Activated T-cell treated with anti-CD3 and anti-CD28 coated beads, Interleukin-2, amount 50 U/mL, for 4 hours (primary cell): ENCODE data around the gene SLC38A1. TPM values are rescaled to one million over a fixed set of nuclear protein-coding genes. Genes with fewer than 3 reads are reported as not detected.

Experiments used
- ATAC-seq, 2 donors: fragments of 200-7000 bp; cut with Tn5 transposase; one replicate each; pipeline ENCODE4 v1.10.0; 2021
- DNase-seq: peaks from one replicate; pipeline ENCODE4 v3.0.0-alpha.2; 2020
- H3K27me3 Mint-ChIP-seq: one replicate; pipeline ENCODE4 v1.8.0; 2021; ENCODE audit warnings: low read depth, mixed read lengths
- H3K36me3 Mint-ChIP-seq: one replicate; pipeline ENCODE4 v1.8.0; 2022; ENCODE audit warnings: mixed read lengths; ENCODE audit not compliant: insufficient read depth
- H3K4me1 Mint-ChIP-seq: one replicate; pipeline ENCODE4 v1.8.0; 2021; ENCODE audit warnings: low read depth, mixed read lengths
- H3K4me3 Mint-ChIP-seq: one replicate; pipeline ENCODE4 v1.8.0; 2021; ENCODE audit warnings: mild to moderate bottlenecking, moderate library complexity, mixed read lengths
- H3K9me3 Mint-ChIP-seq: one replicate; pipeline ENCODE4 v1.8.0; 2021; ENCODE audit warnings: mixed read lengths
- total RNA-seq, 3 donors: library from RNA; stranded (reverse); gene quantifications; one replicate each; pipeline ENCODE4 v1.2.1, GENCODE V29; 2021

Gene SLC38A1
- total RNA-seq, 3 donors from 2014 or later: 251 to 257 (median 254) TPM

DNA sequence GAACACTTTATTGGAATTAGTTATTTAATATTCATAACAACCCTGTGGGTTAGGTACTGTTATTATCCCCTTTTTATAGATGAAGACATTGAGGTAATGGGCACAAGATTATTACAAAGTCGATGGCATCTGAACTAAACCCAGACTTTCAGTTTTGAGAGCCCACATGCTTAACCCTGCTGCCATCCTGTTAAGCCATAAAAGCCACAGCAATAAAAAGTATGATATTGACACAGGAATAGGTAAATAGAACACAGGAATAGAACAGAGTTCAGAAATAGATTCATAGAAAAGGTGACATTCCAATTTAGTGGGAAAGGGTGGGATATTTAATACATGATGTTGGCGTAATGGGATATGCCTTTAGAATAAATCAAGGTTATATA, 119.8 kb downstream of the SLC38A1 start:
- no peak overlapping the region for H3K4me3 Mint-ChIP-seq
- no peaks in the 10 kb centered on the region for H3K36me3 Mint-ChIP-seq
- H3K27me3 Mint-ChIP-seq: peaks cover 9% of the 10 kb centered on the region
- peaks cover 3% of the 10 kb centered on the region for H3K4me1 Mint-ChIP-seq
- H3K9me3 Mint-ChIP-seq: no peaks in the 10 kb centered on the region
- ATAC-seq: no peak
- DNase-seq: no peak

DNA sequence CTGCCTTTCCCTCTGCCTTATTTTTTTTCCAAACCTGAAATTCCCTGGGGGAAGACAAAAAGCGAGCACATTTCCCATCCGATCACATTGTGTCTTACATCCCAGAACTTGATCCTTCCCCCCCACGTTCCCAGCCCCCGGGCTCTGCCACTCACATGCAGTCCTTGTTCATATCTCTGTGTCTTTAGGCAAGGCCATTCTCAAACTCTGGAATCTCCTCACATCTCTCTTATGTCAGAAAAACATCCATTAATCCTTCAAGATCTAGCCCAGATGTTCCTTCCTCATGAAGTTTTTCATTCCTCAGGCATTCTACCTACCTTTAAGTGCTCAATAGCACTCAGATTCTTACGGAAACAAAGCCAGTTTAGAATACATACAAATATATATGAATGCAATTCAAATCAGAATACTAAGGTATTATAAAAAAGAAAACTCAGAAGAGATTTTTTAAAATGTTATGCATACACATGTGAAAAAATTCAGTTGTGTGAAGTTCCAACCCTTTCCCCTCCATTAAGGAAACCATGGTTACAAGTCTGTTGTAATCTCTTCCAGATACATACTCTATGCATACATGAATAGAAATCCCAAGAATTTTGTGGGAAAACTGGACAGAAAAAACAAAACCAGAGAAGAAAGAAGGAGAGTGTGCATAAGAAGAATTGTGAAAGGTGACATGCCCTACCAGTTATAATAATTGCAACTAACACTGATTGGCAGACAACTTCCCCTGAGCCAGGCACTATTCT, 120.3 kb downstream of the SLC38A1 start:
- no peak for ATAC-seq
- peaks cover 9% of the 10 kb centered on the region for H3K27me3 Mint-ChIP-seq
- peaks cover 1% of the 10 kb centered on the region for H3K4me1 Mint-ChIP-seq
- DNase-seq: no peak
- no peaks in the 10 kb centered on the region for H3K36me3 Mint-ChIP-seq
- H3K9me3 Mint-ChIP-seq: no peaks in the 10 kb centered on the region
- H3K4me3 Mint-ChIP-seq: no peak overlapping the region

DNA sequence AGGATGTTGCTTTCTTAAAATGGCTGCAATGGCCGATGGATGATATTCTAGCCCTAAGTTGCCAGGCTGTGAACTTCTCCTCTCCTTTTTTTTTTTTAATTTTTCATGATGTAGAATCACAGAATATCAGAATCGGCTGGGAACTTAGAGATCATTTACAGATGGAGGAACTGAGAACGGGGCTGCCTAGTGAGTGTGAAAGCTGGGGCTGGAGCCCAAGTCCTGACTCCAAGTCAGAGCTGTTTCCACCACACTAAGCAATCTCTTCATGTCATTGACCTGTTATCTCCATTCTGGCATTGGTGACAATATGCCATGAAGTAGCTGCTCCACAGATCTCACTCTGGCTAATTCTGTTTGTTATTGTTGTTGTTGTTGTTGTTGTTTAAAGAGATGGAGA, 121.7 kb downstream of the SLC38A1 start:
- H3K27me3 Mint-ChIP-seq: peaks cover 14% of the 10 kb centered on the region

DNA sequence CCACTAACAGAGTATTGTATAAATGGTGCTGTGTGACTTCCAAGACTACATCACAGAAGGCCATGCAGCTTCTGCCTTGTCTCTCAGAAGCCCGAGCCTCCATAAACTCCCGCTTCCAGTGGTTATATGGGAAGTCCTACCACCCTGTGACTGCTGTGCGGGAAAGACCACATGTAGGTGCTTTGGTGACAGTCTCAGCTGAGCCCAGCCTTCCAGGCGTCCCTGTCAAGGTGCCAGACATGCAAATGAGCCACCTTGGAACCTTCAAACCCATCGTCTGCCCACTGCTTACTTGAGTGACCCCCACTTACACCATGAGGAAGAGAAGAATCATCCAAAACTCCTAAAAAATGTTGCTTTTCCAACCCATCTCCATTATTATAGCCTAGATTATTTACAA, 123.0 kb downstream of the SLC38A1 start:
- no peak for ATAC-seq
- H3K27me3 Mint-ChIP-seq: peaks cover 14% of the 10 kb centered on the region

More for the DNA sequence above, 121.7 kb downstream of the SLC38A1 start:
- DNase-seq (no peak), ATAC-seq (no peak)
- H3K4me3 Mint-ChIP-seq: no peak overlapping the region
- no peaks in the 10 kb centered on the region for H3K9me3 Mint-ChIP-seq
- no peaks in the 10 kb centered on the region for H3K36me3 Mint-ChIP-seq
- no peaks in the 10 kb centered on the region for H3K4me1 Mint-ChIP-seq

DNA sequence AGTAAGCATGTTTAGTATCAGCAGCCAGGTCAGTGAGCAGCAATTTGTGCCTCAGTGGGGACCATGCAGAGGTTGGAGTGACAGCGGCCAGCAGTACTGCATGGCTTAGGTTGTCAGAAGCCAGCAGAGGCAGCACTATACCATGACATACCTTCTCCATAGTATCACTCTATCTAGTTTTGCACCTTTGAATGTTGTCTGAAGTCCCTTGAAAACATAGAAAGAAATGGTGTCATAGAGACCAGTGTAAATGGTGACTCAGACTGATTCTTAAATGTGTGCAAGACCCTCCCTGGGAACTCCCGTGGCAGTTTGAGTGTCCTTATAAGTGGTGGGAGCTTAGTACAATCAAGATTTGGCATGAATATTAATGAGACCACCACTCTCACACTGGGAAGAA, 124.4 kb downstream of the SLC38A1 start:
- H3K4me3 Mint-ChIP-seq: no peak overlapping the region
- DNase-seq: no peak
- H3K27me3 Mint-ChIP-seq: peaks cover 13% of the 10 kb centered on the region
- ATAC-seq: no peak
- H3K4me1 Mint-ChIP-seq: no peaks in the 10 kb centered on the region
- H3K36me3 Mint-ChIP-seq: no peaks in the 10 kb centered on the region
- no peaks in the 10 kb centered on the region for H3K9me3 Mint-ChIP-seq

More for the DNA sequence above, 123.0 kb downstream of the SLC38A1 start:
- H3K4me3 Mint-ChIP-seq: no peak overlapping the region
- no peaks in the 10 kb centered on the region for H3K4me1 Mint-ChIP-seq
- no peaks in the 10 kb centered on the region for H3K36me3 Mint-ChIP-seq
- H3K9me3 Mint-ChIP-seq: no peaks in the 10 kb centered on the region
- DNase-seq: no peak

DNA sequence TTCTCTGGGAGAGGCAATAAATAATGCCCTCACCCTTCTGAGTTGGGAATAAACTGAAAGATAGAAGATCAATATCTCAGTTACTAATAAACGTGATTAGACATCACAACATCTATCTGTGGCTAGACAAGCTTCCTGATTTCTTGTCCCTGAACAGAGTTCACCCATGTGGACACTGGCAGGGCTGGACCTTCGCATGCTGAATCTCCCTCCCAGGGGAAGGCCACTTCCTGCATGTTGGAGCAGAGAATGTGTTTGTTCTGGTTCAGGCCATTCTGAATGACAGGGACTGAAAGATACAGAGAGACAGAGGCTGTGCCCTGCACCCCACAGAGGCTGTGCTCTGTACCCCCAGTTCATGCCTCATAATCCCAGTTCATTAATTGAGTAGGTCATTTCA, 132.6 kb downstream of the SLC38A1 start:
- no peak overlapping the region for H3K4me3 Mint-ChIP-seq
- no peaks in the 10 kb centered on the region for H3K36me3 Mint-ChIP-seq

DNA sequence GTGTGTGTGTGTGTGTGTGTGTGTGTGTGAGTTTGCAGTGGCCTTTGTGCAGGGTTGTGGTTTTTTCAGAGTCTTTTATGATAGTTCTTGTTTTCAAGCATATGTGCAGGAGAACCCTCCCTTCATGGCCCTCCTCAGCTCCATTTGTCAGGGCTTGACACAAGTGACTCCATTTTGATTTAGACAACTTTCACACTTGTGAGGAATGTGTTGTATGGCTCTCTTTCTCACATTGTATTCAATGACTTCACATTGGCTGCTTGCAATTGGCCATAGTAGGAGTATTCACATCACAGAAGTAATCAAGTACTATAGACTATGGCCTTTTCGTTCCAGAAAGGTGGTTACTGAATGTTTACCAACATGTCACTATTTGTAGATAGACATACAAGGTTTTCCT, 133.1 kb downstream of the SLC38A1 start:
- ATAC-seq (no peak), DNase-seq (no peak)
- H3K4me3 Mint-ChIP-seq: no peak overlapping the region
- H3K27me3 Mint-ChIP-seq: peaks cover 5% of the 10 kb centered on the region
- H3K9me3 Mint-ChIP-seq: no peaks in the 10 kb centered on the region
- no peaks in the 10 kb centered on the region for H3K36me3 Mint-ChIP-seq
- no peaks in the 10 kb centered on the region for H3K4me1 Mint-ChIP-seq

More for the DNA sequence above, 132.6 kb downstream of the SLC38A1 start:
- DNase-seq (no peak), ATAC-seq (no peak)
- no peaks in the 10 kb centered on the region for H3K9me3 Mint-ChIP-seq
- no peaks in the 10 kb centered on the region for H3K4me1 Mint-ChIP-seq
- peaks cover 5% of the 10 kb centered on the region for H3K27me3 Mint-ChIP-seq

DNA sequence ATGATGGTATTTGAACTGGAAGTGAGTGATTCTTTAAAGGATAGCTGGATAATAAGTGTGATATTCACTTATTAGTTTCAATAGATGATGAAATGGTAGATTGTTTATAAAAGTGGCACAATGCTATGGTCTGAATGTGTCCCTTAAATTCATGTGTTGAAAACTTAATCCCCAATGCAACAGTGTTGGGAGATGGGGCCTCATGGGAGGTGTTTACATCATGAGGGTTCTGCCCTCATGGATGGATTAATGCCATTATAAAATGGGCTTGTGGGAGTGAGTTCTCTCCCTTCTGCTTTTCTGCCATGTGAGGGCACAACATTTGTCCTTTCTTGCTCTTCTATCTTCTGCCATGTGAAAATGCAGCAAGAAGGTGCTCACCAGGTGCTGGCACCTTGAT, 134.0 kb downstream of the SLC38A1 start:
- ATAC-seq (no peak), DNase-seq (no peak)
- Mint-ChIP-seq H3K4me3 (no peak overlapping the region), H3K9me3 (no peaks in the 10 kb centered on the region), H3K4me1 (no peaks in the 10 kb centered on the region), H3K36me3 (no peaks in the 10 kb centered on the region), H3K27me3 (peaks cover 5% of the 10 kb centered on the region)

DNA sequence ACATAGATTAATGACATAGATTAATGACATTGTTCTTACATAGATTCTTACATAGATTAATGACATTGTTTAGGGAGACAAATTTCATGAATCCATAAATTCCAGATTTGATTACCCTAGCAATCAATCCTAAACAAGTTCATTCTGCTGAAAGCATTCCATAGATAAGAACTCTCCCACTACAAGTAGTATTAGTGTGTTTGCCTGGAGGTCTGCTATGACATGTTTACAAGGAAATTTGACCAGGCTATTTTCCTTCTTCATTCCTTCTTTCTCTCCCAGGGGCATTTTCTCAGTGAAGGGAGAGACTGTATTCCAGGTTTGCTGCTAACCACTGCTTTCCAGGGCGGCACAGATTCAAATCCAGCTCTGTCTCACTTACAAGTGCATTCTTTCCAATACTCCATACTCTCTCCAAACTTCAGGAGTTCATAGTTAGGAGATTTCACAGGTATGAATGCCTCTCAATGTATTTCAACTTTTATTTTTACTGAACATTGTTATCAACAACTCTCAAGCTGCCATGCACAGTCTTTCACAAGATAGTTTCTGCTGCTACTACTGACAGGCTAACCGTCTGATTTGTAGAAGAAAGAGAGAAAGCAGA, 134.5 kb downstream of the SLC38A1 start:
- Mint-ChIP-seq H3K36me3 (no peaks in the 10 kb centered on the region), H3K4me1 (no peaks in the 10 kb centered on the region), H3K27me3 (peaks cover 4% of the 10 kb centered on the region), H3K9me3 (no peaks in the 10 kb centered on the region), H3K4me3 (no peak overlapping the region)
- ATAC-seq (no peak), DNase-seq (no peak)

DNA sequence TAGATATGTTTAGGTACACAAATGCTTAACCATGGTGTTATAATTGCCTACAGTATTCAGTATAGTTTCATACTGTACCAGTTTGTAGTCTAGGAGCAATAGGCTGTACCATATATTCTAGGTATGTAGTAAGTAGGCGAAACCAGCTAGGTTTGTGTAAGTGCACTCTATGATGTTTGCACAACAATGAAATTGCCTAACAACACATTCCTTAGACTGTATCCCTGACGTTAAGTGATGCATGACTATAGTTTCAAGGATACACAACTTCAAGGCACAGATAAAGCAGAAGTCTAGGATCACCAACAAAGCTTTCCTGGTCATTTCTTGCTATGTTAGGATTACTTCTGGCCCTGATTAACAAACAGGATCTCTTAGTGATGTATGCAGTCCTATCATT, 135.1 kb downstream of the SLC38A1 start:
- Mint-ChIP-seq H3K9me3 (no peaks in the 10 kb centered on the region), H3K27me3 (peaks cover 5% of the 10 kb centered on the region), H3K4me1 (no peaks in the 10 kb centered on the region), H3K4me3 (no peak overlapping the region), H3K36me3 (no peaks in the 10 kb centered on the region)
- ATAC-seq (no peak), DNase-seq (no peak)

Other genes starting within 250 kb of the SLC38A1 start
- 100 to 1,000 TPM; 164 to 214 (median 175) TPM for gene SLC38A2, start 103.7 kb upstream of the SLC38A1 start, total RNA-seq